GM10248 (cell line): ENCODE results near the gene ANLN.

Experiments
- CTCF ChIA-PET: fragments of 300-600 bp; sonication (Branson Sonifier 250); formaldehyde crosslinking; extraction: SDS; loops from one replicate; lab custom pipeline; 2021; ENCODE audit warnings: antibody characterized with exemption; lab: Yijun Ruan, JAX
- POLR2A ChIA-PET: fragments of 350-650 bp; sonication (Branson Sonifier 250); formaldehyde crosslinking; extraction: SDS; loops from one replicate; lab custom pipeline; 2020; ENCODE audit warnings: antibody characterized with exemption; lab: Yijun Ruan, JAX
- DNase-seq: peaks from one replicate; pipeline ENCODE4 v3.0.0; 2012; ENCODE audit errors: extremely low spot score
- CTCF ChIP-seq: IDR thresholded peaks from 2 replicates; pipeline ENCODE4 v1.5.1; 2012; ENCODE audit warnings: mild to moderate bottlenecking, low read depth; ENCODE audit errors: extremely low read depth, missing control alignments, control extremely low read depth

Gene ANLN

GRCh38 chr7:36395171-36395894 lies 5.7 kb downstream of the ANLN start:
- DNase-seq = no peak
- CTCF ChIA-PET = no interaction called here
- no peak for TF ChIP-seq CTCF
- POLR2A ChIA-PET = no interaction called here

- POLR2A ChIA-PET = no interaction called here
- DNase-seq = no peak
- CTCF ChIA-PET = no interaction called here
- no peak for TF ChIP-seq CTCF
Measured at GRCh38 chr7:36396150-36396549, 6.5 kb downstream of the ANLN start.

DNA sequence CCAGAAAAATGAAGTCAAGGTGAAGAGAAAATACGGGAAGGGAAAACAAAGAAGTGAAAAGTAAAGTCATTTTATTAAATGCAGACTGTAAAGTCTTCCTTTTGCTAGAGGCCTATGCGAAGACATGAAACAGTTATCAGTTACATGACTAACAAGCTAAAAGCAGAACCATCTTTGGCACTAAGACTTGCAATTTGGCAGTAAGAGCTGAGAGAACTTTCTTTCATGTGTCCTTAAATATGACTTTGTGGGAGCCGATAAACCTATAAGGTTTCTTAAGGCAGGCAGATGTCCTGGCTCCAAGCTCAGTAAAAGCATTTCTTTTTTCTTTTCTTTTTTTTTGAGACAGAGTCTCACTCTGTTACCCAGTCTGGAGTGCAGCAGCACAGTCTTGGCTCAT lies 10.4 kb downstream of the ANLN start:
- DNase-seq = no peak
- POLR2A ChIA-PET = no interaction called here

GRCh38 chr7:36400606-36401005 lies 10.9 kb downstream of the ANLN start:
- CTCF ChIA-PET = interaction anchor here (1.1 to 3.8 kb wide), 7 partner anchors 8 to 33 kb away, joined by 3 to 14 read pairs (median 4); a partner anchor contains a TSS
- no peak for TF ChIP-seq CTCF
- no peak for DNase-seq
- POLR2A ChIA-PET = no interaction called here

More for the DNA sequence above, 10.4 kb downstream of the ANLN start:
- TF ChIP-seq CTCF = no peak
- CTCF ChIA-PET = interaction anchor here (0.9 to 3.8 kb wide), 6 partner anchors 8 to 33 kb away, joined by 4 to 14 read pairs (median 4); a partner anchor contains a TSS

DNA sequence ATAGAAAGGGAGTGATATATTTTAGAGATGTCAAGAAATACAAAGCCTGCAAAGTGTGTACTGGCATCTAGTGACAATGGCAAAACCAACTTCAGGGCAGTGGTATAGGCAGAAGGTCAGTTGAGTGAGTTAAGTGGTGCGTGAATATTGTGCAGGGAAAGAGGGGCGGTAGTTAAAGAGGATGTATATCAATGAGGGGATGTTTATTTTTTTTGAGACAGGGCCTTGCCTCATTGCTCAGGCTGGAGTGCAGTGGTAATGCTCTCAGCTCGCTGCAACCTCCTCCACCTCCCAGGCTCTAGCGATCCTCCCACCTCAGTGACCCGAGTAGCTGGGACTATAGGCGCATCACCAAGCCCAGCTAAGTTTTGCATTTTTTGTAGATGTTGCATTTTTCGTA lies 13.8 kb downstream of the ANLN start:
- no peak for TF ChIP-seq CTCF
- no peak for DNase-seq
- ChIA-PET CTCF (interaction anchor here (3.8 kb wide), 1 partner anchor 11 kb away, joined by 14 read pairs; no protein-coding TSS in a partner anchor), POLR2A (no interaction called here)

GRCh38 chr7:36404639-36405408 lies 15.2 kb downstream of the ANLN start:
- DNase-seq = no peak
- POLR2A ChIA-PET = no interaction called here
- CTCF ChIA-PET = no interaction called here
- no peak for TF ChIP-seq CTCF
